AG10803 (cell line): ENCODE measurements around the gene NUDC.

Experiments
- DNase-seq: peaks from one replicate; pipeline ENCODE4 v3.0.0; 2010; ENCODE audit warnings: low read depth
- H3K4me3 ChIP-seq: 2 replicates; pipeline ENCODE4 v1.5.1; 2011; ENCODE audit warnings: mild to moderate bottlenecking, low read length, control low read depth
- TF ChIP-seq, protein P1 (sequence below): conservative IDR thresholded peaks from 2 replicates; pipeline ENCODE4 v1.5.1; 2011; ENCODE audit warnings: mild to moderate bottlenecking, low read length, control low read depth, inconsistent platforms

NUDC gene

DNA sequence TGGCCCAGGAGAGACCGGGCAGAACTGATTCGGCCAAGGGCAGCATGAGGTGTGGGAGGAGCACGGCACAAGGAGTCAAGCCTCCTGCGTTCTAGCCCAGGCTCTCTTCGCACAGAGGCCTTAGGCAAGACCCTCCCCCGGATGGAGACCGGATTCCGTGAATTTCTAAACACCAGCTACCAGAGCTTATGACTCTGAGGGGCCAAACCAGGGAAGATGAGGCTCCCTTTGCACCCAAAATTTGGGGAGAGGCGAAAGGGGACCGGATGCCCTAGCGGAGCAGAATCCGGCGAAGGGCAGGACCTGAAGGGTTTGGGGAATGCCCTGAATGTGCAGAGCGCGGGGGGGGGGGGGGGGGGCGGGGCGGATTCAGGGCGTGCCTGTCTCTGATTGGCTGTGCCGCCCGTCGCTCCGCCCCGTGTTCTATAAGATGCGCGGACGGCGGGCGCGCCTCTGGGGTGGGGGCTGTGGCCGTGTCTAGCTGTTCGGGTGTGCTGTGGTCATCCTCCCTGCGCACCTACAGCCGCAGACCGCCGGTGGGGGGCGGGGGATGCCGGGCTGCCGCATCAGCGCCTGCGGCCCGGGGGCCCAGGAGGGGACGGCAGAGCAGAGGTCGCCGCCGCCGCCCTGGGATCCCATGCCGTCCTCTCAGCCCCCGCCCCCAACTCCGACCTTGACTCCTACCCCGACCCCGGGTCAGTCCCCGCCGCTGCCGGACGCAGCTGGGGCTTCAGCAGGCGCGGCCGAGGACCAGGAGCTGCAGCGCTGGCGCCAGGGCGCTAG lies 71.9 kb downstream of the NUDC start, which contains the start of gene TRNP1:
TRNP1 (plus strand) TSS at position 456 of the 783 bp plus-strand sequence; CDS start at position 551, 95 bp downstream.
- peak; percentile 69 for DNase-seq
- peak within 1 kb of the TSS; percentile 81 for H3K4me3 ChIP-seq
- TF ChIP-seq, protein P1, sequence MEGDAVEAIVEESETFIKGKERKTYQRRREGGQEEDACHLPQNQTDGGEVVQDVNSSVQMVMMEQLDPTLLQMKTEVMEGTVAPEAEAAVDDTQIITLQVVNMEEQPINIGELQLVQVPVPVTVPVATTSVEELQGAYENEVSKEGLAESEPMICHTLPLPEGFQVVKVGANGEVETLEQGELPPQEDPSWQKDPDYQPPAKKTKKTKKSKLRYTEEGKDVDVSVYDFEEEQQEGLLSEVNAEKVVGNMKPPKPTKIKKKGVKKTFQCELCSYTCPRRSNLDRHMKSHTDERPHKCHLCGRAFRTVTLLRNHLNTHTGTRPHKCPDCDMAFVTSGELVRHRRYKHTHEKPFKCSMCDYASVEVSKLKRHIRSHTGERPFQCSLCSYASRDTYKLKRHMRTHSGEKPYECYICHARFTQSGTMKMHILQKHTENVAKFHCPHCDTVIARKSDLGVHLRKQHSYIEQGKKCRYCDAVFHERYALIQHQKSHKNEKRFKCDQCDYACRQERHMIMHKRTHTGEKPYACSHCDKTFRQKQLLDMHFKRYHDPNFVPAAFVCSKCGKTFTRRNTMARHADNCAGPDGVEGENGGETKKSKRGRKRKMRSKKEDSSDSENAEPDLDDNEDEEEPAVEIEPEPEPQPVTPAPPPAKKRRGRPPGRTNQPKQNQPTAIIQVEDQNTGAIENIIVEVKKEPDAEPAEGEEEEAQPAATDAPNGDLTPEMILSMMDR, result no peak

DNA sequence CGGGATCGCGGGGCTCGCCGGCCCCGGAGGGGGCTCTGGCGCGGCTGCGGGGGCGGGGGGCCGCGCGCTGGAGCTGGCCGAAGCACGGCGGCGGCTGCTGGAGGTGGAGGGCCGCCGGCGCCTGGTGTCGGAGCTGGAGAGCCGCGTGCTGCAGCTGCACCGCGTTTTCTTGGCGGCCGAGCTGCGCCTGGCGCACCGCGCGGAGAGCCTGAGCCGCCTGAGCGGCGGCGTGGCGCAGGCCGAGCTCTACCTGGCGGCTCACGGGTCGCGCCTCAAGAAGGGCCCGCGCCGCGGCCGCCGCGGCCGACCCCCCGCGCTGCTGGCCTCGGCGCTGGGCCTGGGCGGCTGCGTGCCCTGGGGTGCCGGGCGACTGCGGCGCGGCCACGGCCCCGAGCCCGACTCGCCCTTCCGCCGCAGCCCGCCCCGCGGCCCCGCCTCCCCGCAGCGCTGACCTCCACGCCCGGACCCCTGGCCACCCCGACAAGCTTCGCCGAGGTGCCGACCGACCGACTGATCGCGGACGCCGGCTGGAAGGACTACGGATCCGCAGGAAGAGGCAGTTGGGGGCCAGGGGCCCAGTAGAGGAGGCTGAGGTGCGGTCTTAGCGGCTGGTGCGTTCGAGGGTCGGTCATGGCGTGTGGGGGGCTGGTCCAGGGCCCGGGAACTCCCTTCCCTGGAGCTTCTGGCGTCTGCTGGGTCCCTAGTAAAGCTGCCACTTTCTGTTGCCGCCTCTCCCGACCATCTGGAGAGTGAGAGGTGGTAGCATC lies 72.7 kb downstream of the NUDC start:
- peak overlapping the region; percentile 81 for H3K4me3 ChIP-seq
- TF ChIP-seq, protein P1, result no peak
- DNase-seq, result no peak

DNA sequence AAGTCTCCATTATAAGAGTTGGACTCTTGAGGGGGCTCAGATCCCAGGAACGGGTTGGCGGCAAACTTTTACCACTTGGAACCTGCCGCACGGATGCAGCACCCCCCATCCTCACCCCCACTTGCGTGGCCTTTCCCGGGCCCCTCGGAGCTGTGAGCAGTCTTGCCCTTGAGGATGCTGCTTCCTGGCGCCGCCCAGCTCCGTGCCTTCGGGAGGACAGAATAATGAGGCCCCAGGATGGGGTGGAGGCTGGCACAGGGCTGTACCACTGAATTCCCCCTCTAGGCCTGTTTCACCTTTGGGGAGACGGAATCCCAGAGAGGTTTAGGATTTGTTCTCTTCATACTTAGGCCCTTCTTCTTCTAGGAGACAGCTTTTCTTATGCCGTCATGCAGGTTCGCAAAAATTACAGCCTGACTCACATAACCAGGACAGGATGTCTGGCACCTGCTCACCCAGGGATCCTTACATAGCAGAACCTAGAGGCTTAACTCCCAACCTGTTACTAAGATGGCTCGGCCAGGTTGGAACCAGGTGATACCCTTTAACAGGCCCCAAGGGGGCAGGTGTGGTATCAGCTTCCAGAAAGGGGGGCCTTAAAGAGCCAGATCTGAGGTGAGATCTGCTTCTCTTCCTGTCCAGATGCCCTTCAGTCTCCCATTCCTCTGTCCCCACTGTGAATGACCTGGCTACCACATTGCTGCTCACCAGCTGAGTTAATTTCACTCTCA lies 73.4 kb downstream of the NUDC start:
- no peak for DNase-seq

GRCh38 chr1:26996024-26996423 lies 74.5 kb downstream of the NUDC start:
- peak; percentile 78 for DNase-seq
- peak overlapping the region; percentile 81 for H3K4me3 ChIP-seq
- TF ChIP-seq, protein P1, result no peak

More for the DNA sequence above, 73.4 kb downstream of the NUDC start:
- peak overlapping the region; percentile 81 for H3K4me3 ChIP-seq
- TF ChIP-seq, protein P1, result no peak
